CD4-positive, alpha-beta T cell (primary cell): Measurements from ENCODE around the gene PLEKHA5. TPM values are rescaled to one million over a fixed set of nuclear protein-coding genes. Genes with fewer than 3 reads are reported as not detected.
"Not testable (repeated sequence)": the region's sequence is repeated elsewhere in the genome, so short reads cannot be mapped to it uniquely, and the experiment has no call there.

Source experiments
- ATAC-seq: fragments of 200-7000 bp; cut with Tn5 transposase; one replicate; pipeline ENCODE4 v1.10.0; 2022; ENCODE audit warnings: mild to moderate bottlenecking; ENCODE audit not compliant: poor library complexity
- CTCF ChIA-PET: fragments of 350-600 bp; sonication (Branson Sonifier 250); formaldehyde crosslinking; loops from one replicate; lab custom pipeline; 2021; ENCODE audit warnings: antibody characterized with exemption, inconsistent platforms; lab: Charles Lee
- POLR2A ChIA-PET: fragments of 350-600 bp; sonication (Branson Sonifier 250); formaldehyde crosslinking; loops from one replicate; lab custom pipeline; 2021; ENCODE audit warnings: antibody characterized with exemption, inconsistent platforms; lab: Charles Lee
- DNase-seq, 14 experiments: peaks; one replicate each; pipeline ENCODE4 v3.0.0-alpha.2; 2013 to 2020; ENCODE audit warnings: mixed read lengths in 2 of 14
- H3K27ac ChIP-seq, 2 donors: one replicate each; pipeline versions ENCODE4 v1.5.1 to v1.7.0; 2013; ENCODE audit warnings: low read length in 2 of 2, low read depth in 1 of 2, mild to moderate bottlenecking in 1 of 2
- H3K27me3 ChIP-seq, 2 experiments: 1 replicate in 1 of 2; 2 replicates in 1 of 2; pipeline versions ENCODE4 v1.6.1 to v1.7.0; 2013; ENCODE audit warnings: low read length in 2 of 2, control low read depth in 1 of 2, mild to moderate bottlenecking in 1 of 2, moderate library complexity in 1 of 2; ENCODE audit not compliant: insufficient read depth in 2 of 2, control insufficient read depth in 1 of 2
- H3K36me3 ChIP-seq: one replicate; pipeline ENCODE4 v1.6.1; 2013; ENCODE audit warnings: low read length, control low read depth; ENCODE audit not compliant: insufficient read depth
- H3K4me1 ChIP-seq: one replicate; pipeline ENCODE4 v1.6.1; 2013; ENCODE audit warnings: low read length, control low read depth; ENCODE audit not compliant: insufficient read depth
- H3K4me3 ChIP-seq: one replicate; pipeline ENCODE4 v1.5.1; 2013; ENCODE audit warnings: mild to moderate bottlenecking, low read length, moderate library complexity
- H3K9me3 ChIP-seq, 2 experiments: 1 replicate in 1 of 2; 2 replicates in 1 of 2; pipeline versions ENCODE4 v1.6.1 to v1.7.0; 2013; ENCODE audit warnings: low read length in 2 of 2, mild to moderate bottlenecking in 2 of 2, control low read depth in 1 of 2, moderate library complexity in 1 of 2; ENCODE audit not compliant: control insufficient read depth in 1 of 2, insufficient read depth in 1 of 2
- H3K27ac Mint-ChIP-seq: one replicate; pipeline ENCODE4 v1.8.0; 2020; ENCODE audit warnings: mixed read lengths
- H3K27me3 Mint-ChIP-seq: one replicate; pipeline ENCODE4 v1.8.0; 2021; ENCODE audit warnings: mixed read lengths
- H3K36me3 Mint-ChIP-seq: one replicate; pipeline ENCODE4 v1.8.0; 2021; ENCODE audit warnings: low read depth, mixed read lengths
- H3K4me1 Mint-ChIP-seq: one replicate; pipeline ENCODE4 v1.8.0; 2021; ENCODE audit warnings: low read depth, mixed read lengths
- H3K4me3 Mint-ChIP-seq: one replicate; pipeline ENCODE4 v1.8.0; 2020; ENCODE audit warnings: mild to moderate bottlenecking, mixed read lengths
- H3K9me3 Mint-ChIP-seq: one replicate; pipeline ENCODE4 v1.8.0; 2020; ENCODE audit warnings: mixed read lengths
- CTCF ChIP-seq: fragments of 200-600 bp; IDR thresholded peaks from one replicate; pipeline ENCODE4 v1.8.0; 2022; ENCODE audit warnings: antibody characterized with exemption, mild to moderate bottlenecking
- intact Hi-C, 2 experiments: fragments of 100-400 bp; cut with DNase I in 1 of 2; cut with micrococcal nuclease in 1 of 2; formaldehyde crosslinking; loops; one replicate each; pipeline versions ENCODE4 v1.15.1 to v1.9.0; 2023 to 2025; cut with DNase I, micrococcal nuclease
- total RNA-seq, 174 experiments: library from RNA in 2 of 174; stranded (reverse) in 2 of 174; gene quantifications; one replicate each; pipeline ENCODE4 v1.2.3 and lab custom pipeline; 2021 to 2026

PLEKHA5 gene
- total RNA-seq, 2 experiments from 2014 or later, result 4.5 to 5.4 TPM

DNA sequence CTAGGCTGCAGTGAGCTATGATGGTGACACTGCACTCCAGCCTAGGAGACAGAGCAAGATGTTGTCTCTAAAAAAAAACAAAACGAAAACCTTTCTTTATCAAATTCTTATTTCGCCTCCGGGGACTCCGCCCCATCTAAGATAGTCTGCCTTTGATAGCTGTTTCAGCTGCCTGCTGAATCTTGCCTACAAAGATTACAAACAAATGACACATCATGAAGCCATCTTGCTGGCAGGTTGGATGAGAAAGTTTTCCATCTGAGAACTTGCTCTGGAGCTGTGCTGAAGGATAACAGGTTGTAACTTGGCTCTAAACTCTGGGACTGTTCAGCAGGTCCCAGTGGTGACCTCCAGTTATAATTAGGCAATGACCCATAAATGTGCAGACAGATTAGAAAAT is 268.0 kb downstream of the PLEKHA5 start:
- DNase-seq (peak in 1 of 14 experiments; percentile 0), ATAC-seq (no peak)
- no peaks in the 10 kb centered on the region for H3K4me1 ChIP-seq
- H3K4me3 Mint-ChIP-seq, result no peak overlapping the region
- H3K27ac Mint-ChIP-seq, result no peak overlapping the region
- H3K4me3 ChIP-seq, result no peak overlapping the region
- peaks cover 0 to 3% of the 10 kb centered on the region in 2 experiments for H3K9me3 ChIP-seq
- H3K27me3 ChIP-seq, result no peaks in the 10 kb centered on the region
- H3K36me3 Mint-ChIP-seq, result no peaks in the 10 kb centered on the region
- no peaks in the 10 kb centered on the region for H3K36me3 ChIP-seq
- CTCF ChIA-PET, result interaction anchor here (1.5 kb wide), 1 partner anchor 19 kb away, joined by 3 read pairs; no protein-coding TSS in a partner anchor
- H3K27ac ChIP-seq, result no peak overlapping the region
- no peak for TF ChIP-seq CTCF
- intact Hi-C loops, result no loop called here
- no peaks in the 10 kb centered on the region for H3K27me3 Mint-ChIP-seq
- H3K4me1 Mint-ChIP-seq, result no peaks in the 10 kb centered on the region
- H3K9me3 Mint-ChIP-seq, result no peaks in the 10 kb centered on the region
- POLR2A ChIA-PET, result no interaction called here

DNA sequence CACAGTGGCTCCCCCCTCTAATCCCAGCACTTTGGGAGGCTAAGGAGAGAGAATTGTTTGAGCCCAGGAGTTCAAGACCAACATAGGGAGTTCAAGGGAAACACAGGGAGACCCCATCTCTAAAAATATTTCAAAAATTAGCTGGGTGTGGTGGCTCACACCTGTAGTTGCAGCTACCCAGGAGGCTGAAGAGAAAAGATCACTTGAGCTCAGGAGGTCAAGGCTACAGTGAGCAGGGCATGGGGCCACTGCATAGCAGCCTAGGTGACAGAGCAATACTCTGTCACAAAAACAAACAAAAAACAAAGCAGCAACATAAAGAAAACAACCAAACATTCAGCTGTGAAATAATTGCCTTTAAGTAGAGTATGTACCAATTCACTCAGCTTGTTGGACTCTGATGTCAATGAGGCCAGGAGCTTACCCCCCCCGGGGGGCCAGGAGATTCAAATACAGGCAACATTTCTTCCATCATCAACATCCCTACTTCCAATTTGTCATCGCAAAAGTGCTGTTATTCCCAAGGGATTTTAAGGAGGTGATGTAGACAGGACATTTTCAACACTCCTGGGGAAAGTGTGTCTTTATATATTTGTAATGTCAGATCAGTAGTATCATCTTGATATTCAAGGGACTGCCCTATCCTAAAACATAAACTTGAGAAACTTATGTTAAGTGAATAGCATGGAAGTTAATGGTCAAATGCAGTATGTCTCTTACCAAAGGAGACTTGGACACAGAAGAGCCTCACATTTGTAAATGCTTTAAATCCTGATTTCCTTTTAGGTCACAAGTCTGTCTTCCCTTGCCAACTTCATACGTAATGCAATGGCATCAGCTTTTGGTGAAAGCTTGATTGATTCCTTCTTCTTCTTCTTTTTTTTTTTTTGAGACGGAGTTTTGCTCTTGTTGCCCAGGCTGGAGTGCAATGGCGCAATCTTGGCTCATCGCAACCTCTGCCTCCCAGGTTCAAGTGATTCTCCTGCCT is 269.1 kb downstream of the PLEKHA5 start:
- H3K9me3 Mint-ChIP-seq, result no peaks in the 10 kb centered on the region
- ChIA-PET POLR2A (no interaction called here), CTCF (interaction anchor here (1.0 to 1.5 kb wide), 2 partner anchors 11 to 18 kb away, joined by 3 read pairs; no protein-coding TSS in a partner anchor)
- H3K4me3 Mint-ChIP-seq, result no peak overlapping the region
- intact Hi-C loops, result no loop called here
- Histone ChIP-seq H3K9me3 (peaks cover 0 to 10% of the 10 kb centered on the region in 2 experiments), H3K27me3 (no peaks in the 10 kb centered on the region), H3K36me3 (no peaks in the 10 kb centered on the region), H3K4me3 (no peak overlapping the region), H3K4me1 (peaks cover 5% of the 10 kb centered on the region), H3K27ac (no peak overlapping the region)
- H3K27ac Mint-ChIP-seq, result no peak overlapping the region
- H3K27me3 Mint-ChIP-seq, result no peaks in the 10 kb centered on the region
- ATAC-seq (no peak), DNase-seq (no peak)
- H3K36me3 Mint-ChIP-seq, result no peaks in the 10 kb centered on the region
- no peak for TF ChIP-seq CTCF
- no peaks in the 10 kb centered on the region for H3K4me1 Mint-ChIP-seq

DNA sequence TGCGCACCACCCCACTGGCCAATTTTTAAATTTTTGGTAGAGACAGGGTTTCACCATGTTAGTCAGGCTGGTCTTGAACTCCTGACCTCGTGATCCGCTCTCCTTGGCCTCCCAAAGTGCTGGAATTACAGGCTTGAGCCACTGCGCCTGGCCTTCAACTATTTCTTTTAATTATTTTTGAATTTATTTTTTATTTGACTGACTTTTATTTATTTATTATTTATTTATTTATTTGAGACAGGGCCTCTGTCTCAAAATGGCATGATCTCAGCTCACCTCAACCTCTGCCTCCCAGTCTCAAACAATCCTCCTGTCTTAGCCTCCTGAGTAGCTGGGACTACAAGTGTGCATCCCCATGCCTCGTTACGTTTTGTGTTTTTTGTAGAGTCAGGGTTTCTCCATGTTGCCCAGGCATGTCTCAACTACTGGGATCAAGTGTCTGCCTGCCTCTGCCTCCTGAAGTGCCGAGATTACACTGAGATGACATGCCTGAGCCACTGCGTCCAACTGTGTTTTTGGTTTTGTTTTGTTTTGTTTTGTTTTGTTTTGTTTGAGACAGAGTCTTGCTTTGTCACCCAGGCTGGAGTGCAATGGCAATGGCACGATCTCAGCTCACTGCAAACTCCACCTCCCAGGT is 271.2 kb downstream of the PLEKHA5 start:
- H3K36me3 ChIP-seq, intact Hi-C loops, H3K4me3 Mint-ChIP-seq, H3K27me3 Mint-ChIP-seq, H3K9me3 Mint-ChIP-seq, H3K36me3 Mint-ChIP-seq, H3K27me3 ChIP-seq, CTCF ChIA-PET, H3K4me3 ChIP-seq, H3K27ac Mint-ChIP-seq, H3K4me1 Mint-ChIP-seq, ATAC-seq, H3K27ac ChIP-seq: not testable (repeated sequence)
- DNase-seq, result peak in 1 of 14 experiments; percentile 2
- POLR2A ChIA-PET, result interaction anchor here (0.9 kb wide), 1 partner anchor 38 kb away, joined by 5 read pairs; the partner anchor contains the start of gene AEBP2
- H3K4me1 ChIP-seq, result peaks cover 19% of the 10 kb centered on the region
- H3K9me3 ChIP-seq, result peaks cover 0 to 25% of the 10 kb centered on the region in 2 experiments
